NCI-H187 (cell line): Measurements from ENCODE around the gene ADAM11.

Source experiments
- DNase-seq, 2 experiments: peaks; one replicate each; lab custom pipeline; 2025; lab: John Stamatoyannopoulos, UW

The ADAM11 gene

DNA sequence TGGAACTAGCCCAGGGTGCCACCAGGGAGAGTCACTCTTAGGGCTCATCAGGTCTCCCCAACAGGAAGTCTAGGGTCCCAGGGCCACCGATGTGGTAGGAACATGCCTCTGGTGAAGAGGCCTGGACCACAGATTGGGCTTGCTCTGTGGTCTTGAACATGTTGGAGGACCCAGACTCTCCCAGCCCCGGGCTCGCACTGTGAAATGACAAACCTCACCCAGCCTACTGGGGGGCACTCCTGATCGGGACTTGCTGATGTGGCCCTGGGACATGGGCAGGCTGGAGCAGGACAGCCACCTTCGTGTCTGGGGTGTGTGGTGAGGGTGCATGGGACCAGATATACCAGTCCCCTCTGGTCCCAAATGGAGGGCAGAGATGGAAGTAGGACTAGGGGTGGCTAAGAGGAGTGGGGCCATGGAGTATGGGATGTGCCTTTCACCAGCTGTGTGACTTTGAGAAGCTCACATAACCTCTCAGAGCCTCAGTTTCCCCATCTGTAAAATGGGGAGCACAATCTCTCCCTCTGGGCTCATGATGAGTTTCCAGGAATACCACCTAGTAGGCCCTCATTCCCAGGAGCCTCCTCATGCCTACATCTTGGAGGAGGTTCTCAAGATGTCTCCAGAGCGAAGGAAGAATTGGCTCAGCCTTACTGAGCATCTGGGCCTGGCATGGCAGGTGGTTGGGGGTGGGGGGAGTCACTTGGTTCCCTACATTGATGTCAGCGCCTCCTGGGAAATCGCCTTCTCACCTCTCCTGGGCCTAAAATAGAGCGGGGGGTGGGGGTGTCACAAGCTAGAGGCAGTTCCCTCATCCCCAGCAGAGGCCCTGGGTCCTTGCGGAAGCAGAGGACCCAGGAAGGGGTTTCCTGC, 1.5 kb upstream of the ADAM11 start:
- DNase-seq: no peak

DNA sequence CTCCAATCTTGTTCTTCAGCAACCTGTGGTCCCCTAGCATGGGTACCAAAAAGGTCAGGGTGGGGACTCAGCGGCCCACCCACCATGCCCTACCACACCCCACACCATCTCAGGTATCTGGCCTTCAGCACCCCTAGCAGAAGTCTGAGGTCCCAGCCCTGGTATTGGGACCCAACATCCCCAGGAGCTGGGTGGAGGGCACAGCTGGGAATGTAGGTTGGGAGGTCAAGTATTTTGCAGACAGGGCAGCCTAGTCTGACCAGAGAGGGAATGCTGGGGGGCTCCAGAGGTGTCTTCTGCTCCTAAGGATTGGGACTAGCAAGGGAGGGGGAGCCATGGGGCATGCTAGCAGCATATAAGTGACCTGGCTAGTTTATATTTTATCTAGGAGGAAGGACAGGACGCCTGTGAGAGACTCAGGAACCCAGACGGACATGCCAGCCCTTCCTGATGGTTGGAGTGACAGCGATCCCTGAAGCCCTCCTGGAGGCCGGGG, 822 bp upstream of the ADAM11 start:
- no peak for DNase-seq

DNA sequence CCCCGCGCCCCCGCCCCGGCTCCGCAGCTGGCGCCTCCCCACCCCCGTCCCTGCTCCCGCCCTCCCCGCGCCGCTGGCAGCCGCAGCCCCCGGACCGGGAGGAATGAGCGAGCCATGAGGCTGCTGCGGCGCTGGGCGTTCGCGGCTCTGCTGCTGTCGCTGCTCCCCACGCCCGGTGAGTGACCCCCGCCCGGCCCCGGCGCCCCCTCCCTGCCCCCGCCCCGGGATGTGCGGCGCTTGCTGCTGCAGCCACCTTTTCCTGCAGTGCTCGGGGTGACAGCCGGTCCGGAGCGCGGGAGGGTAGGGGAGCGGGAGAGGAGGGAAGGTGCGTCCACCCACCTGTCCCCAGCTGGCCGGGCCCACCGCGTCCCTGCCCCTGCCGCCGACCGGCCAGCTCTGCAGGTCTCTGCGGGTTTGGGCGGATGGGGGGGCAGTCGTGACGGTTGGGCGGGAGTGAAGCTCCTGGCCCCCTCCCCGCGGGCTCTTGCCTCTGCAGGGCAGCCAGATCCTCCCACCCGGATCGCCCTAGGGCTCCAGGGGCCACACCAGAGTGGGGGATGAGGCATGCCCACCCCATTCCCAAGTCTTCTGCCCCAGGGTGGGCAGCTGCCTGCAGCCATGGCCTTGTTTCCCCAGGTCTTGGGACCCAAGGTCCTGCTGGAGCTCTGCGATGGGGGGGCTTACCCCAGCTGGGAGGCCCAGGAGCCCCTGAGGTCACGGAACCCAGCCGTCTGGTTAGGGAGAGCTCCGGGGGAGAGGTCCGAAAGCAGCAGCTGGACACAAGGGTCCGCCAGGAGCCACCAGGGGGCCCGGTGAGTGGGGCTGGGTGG, 513 bp downstream of the ADAM11 start:
- DNase-seq: no peak

DNA sequence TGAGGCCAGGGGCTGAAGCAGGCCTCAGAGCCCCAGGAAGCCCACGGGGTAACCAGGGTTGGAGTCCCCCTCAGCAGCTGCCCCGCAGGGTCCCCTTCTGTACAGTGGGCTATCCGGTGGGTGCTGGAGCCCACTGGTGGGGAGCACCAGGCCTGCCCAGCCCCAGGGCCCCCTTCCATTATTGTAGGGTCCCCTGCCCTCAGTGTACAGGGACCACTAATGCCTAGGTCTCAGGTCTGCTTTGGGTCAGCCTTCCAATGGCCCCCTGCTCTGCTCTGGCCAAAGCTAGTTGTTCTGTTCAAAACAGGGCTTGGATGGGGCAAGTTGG, 1.1 kb downstream of the ADAM11 start:
- no peak for DNase-seq

DNA sequence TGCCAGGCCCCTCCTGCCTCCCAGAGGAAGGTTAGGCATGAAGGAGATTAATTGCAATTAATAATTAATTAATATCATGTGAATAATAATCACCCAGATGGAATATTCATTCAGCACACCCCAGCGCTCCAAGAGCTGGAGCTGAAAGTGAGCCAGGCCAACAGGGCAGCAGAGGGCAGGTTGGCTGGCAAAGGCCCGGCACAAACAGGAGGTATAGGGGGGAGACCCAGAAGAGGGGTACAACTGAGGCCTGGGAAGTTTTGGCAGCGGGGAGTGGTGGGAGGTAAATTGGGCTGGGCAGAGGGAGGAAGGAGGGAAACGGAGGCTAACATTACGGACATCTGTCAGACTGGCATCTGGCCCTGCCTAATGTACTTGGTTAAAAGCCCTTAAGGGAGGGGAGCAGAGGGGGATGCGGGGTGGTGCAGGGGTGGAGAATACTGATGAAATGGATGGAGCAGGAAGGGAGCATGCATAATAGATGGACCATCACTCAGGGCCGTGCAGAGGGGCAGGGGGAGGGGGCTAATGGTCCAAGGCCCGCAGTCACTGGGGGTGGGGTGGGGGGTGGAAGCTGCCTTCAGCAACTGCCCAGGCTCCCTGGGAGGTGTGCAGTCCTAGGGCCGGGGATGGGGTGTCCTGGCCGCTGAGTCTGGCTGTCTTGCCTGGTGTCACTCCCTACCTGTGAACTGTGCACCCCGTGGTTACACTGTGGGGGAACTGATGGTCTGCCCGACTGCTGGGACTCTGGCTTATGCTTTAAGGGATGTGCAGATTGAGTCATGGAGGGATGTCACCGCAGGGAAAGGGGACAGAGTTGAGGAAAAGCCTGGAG, 1.9 kb downstream of the ADAM11 start:
- DNase-seq: no peak

DNA sequence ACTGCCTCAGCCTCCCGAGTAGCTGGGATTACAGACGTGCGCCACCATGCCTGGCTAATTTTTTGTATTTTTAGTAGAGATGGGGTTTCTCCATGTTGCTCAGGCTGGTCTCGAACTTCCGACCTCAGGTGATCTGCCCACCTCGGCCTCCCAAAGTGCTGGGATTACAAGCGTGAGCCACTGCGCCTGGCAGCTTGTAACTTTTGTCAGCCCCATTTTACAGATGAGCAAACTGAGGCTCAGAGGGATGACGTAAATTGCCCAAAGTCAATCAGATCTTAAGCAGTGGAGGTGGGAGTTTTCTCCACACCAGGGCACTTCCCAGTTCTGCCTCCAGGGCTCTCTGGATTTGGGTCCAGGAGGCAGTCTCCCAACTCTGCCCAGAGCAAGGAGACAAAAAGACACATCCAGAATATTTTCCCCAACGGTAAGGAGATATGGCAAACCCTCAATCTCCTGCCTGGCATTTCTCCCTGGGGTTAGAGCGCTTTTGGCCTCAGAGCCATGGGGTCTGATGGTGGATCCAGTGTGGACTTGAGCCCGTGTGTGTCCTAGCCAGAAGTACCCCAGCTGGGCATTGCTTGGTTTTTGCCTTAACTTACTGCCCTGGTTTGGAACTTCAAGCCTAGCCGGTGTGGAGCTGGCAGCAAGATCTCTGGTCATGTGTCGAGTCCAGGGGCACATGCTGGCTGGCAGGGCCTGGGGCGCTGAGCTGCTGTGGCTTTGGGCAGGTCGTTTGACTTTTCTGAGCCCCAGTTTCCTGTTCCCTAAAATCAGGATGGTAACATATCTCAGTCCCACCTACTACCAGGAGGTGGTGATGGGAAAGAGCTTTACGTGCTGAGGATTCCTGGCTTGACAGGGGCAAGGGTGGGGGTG, 3.4 kb downstream of the ADAM11 start:
- DNase-seq: no peak

DNA sequence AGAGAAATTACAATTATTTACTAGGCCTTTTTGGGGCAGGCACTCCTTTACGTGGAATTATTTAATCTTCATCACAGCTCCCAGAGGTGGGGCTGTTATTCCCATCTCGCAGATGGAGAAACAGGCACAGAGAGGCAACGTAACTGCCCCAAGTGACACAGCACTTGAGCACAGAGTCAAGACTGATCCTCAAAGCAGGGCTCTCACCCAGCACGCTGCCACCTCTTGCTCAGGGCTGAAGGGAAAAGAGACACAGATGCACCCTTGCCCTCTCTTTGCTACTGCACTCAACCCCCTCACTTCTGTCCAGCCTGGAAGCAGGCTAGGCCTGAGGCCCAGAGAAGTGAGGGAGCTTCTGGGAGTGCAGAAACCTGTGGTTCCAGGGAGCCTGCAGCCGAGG, 4.4 kb downstream of the ADAM11 start:
- DNase-seq: no peak

DNA sequence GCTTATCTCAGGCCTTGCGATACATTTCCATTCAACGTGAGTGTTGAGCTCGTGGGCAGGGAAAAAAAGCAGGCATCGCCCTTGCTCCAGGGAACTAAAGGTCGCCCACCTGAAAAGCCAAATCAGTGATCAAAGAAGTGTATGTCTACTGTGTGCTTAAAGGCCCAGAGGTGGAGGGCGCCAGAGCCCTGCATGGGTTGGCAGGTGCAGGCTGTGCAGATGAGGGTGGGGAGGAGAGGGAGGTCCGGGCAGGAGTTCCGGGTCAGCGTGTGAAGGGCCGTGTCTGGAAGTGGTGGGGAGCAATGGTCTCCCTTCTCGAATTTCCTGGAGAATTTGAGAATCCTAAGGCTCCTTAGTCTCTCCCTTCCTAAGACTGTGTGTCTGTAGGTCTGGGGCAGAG, 7.2 kb downstream of the ADAM11 start:
- DNase-seq: no peak

DNA sequence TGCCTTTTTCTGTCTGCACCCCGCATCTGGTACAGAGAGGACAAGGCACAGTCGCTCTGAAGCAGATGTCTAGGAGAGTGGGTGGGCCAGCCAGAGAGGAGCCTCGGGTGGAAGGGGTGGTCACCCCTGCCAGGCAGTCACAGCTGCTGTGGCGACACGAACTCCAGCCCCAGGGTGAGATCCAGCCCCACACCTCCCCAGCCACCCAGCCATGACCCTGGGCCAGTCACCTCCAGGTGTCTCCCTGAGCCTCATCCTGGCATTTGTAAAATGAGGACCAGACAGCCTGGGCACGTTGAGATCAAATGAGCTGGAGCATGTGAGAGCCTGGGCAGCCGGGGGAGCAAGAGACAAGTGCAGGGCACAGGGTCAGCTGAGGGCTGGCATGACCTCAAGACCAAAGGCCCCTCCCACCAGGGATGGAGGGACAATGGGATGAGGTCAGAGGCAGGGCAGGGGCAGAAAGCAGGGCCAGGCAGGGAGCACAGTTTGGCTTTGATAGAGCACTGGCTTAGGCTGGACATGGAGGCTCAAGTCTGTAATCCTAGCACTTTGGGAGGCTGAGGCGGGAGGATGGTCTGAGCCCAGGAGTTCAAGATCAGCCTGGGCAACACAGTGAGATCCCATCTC, 7.7 kb downstream of the ADAM11 start:
- no peak for DNase-seq

DNA sequence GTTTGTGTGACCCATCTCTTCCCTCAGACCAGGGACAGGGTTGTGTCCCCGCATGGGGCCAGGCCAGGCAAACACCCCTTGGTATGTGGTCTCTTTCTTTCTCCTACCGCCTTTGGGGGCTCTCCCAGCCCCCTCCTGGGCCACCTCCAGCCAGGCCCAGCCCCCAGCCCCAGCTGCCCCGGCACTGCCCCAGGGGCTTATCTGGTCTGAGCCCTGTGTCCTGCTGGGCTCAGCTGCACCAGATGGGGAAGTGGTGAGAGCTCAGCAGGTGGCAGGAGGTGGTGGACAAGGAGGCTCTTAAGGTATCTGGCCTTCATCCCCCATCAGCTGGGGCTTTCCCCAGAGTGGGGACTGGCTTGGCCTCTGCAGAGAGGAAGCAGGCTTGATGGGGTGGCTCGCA, 8.7 kb downstream of the ADAM11 start:
- DNase-seq: no peak

DNA sequence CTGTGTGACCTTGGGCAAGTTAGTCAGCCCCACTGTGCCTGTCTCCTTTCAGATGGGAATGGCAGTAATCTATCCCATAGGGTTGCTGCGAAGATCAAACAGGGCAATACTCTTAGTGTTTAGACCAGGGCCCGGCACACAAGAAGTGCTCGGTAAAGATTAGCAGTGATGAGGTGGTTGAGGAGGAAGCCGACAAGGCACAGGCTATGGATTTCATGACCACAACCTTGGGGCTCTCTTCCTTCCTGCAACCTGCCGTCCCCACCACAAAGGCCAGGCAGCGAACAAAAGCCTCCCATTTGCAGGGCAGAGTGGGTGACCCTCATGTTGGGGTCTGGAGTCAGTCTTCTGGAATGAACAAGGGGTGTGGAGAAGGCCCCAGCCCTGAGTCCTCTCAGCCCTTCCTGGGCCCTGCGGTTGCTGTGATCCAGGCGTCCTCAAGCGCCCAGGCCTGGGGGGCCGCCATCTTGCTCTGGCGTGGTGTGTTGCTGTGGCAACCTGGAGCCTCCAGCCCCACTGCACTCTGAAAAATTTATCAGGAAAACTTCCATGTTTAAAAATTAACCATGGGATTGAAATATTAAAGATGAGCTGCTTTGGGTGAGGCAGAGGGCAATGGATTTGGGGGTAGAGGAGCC, 9.8 kb downstream of the ADAM11 start:
- DNase-seq: no peak

DNA sequence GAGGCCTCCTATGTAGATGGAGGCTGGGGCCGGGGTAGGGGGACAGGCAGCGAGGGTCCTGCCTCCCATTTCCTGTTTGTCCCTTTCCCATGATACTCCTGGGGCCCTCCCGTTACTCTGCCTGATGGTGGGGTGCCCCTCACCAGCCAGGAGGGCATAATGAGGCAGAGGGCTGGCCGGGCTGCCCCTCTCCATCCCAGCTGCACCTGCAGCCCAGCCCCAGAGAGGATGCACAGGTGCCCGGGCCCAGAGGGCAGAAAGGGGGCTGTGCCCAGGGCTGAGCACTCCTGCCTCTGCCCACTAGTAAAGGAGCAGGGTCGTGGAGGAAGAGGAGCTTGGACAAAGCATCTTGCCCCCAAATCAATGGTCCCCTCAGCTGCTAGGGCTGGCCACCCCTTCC, 10.4 kb downstream of the ADAM11 start:
- DNase-seq: no peak

DNA sequence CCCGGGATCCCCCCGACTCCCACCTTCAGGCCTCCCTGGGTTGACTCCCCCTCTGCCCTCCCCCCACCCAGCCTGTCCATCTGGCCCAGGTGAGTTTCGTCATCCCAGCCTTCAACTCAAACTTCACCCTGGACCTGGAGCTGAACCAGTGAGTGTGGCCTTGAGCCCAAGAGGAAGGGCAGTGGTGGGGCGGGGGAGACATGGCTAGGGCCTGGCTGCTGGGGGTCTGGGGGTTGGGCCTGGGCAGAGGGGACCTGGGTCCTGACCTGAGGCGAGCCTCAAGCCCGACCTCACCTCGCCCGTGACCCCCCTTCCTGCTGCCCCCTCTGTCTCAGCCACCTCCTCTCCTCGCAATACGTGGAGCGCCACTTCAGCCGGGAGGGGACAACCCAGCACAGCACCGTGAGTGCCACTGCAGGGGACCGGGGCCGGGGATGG, 10.9 kb downstream of the ADAM11 start:
- DNase-seq: no peak

DNA sequence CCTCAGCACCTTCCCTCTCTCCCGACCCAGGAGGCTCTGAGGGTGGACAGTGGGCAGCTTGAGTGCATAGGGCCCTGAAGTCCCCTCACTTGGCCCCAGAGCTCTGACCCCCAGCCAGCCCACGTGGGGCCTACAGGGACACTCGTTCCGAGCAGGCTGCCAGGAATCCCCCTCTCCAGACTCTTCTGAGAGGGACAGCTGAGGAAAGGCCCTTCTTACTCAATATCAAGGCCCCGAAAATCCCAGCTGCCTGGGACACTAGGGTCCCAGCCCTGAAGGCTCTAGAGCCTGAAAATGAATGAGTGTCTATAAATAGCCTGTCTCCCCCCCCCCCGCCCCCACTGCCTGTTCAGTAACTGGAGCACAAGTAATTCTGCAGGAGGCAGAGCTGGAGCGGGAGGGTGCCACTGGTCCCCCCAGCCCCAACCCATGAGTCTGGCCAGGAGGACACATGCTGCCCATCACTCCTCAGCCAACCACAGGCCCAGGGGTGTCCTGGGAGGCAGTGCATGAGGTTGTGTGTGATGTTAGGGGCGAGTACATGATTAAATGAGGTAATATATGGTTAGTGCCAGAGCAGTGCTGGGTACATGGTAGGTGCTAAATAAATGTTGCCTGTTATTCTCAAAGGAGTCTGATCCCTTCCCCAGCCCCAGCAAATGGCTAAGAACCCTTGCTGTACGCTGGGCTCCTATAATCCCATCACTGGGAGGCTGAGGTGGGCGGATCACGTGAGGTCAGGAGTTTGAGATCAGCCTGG, 11.6 kb downstream of the ADAM11 start:
- no peak for DNase-seq

DNA sequence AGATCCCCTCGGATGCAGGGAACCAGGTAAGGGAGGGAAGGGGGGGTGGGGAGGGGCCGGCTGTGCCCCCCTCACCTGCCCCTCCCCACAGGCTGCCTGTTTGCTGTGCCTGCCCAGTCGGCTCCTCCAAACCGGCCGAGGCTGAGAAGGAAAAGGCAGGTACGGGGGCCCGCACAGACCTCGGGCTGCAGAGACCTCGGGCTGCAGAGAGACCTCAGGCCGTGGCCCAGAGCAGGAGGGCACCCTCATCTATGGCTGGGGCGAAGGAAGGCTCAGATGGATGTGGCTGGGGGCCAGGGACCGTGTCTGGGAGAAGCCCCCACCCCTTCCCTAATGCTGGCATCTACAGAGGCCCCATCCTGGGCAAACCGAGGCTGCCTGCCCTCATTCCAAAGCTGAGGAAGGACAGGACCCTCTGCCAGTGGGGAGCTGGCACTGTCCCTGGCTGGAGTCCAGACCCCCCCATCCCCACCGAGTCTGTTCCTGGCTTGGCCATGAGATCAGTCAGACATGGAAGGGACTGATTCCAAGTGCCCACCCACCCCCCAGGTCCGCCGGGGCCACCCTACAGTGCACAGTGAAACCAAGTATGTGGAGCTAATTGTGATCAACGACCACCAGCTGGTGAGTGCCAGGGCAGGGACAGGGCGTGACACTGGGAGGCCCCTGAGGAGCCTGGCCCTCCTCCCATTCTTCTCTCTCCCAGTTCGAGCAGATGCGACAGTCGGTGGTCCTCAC, 13.7 kb downstream of the ADAM11 start:
- DNase-seq: no peak

DNA sequence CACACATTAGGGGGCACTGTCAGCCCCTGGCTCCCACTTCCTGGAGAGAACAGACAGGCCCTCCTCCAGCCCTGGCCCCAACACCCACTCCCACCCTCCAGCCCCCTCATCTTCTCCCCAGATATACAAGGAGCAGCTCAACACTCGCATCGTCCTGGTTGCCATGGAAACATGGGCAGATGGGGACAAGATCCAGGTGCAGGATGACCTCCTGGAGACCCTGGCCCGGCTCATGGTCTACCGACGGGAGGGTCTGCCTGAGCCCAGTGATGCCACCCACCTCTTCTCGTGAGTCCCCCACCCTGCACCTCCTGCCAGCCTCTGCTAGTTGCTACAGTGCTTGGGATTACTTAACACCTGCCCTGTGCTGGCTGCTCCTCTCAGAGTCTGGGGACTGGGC, 14.4 kb downstream of the ADAM11 start:
- no peak for DNase-seq

DNA sequence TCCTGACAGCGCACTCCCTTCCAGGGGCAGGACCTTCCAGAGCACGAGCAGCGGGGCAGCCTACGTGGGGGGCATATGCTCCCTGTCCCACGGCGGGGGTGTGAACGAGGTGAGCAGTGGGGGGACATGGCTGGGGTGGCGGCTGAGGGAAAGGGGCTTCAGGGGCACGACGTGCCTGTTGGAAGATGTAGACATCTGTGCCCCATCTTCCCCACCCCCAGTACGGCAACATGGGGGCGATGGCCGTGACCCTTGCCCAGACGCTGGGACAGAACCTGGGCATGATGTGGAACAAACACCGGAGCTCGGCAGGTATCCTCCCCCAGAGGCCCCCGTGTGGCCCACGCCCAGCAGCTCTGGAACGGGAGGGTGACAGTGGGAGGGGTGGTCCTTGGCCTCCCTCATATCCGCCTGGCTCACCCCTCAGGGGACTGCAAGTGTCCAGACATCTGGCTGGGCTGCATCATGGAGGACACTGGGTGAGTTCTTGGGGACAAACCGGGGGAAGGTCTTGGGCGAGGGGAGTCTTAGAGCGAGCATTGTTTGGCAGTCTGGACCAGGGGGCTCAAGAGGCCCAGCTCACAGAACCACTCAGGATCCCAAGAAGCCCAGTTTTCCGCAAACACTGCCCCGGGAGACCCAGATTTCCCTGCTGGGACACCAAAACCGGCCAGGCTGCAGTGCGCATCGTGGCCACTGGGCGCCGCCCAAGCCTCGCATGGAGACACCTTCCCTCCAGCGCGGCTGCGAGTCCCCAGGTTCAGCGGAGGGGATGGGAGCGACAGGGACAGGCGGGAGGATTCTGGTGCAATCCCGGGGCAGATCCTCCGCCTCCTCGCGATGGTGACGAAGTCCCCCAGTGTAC, 15.7 kb downstream of the ADAM11 start:
- peak; percentile 67 to 77 for DNase-seq
